Measurements from ENCODE around the gene NLRP1.
A peak's percentile ranks its signal among the peaks of the same experiment; 100 is the strongest.

The NLRP1 gene

GRCh38 chr17:5607946-5608345, 23.6 kb upstream of the NLRP1 start:
- FAIRE-seq (no peak), DNase-seq (ENCODE audit: insufficient read length, low spot score) (no peak)
- no peak for TF ChIP-seq CTCF (IDR thresholded peaks at IDR 0.05; ENCODE audit: insufficient read depth, missing control alignments)

GRCh38 chr17:5605452-5605851, 21.1 kb upstream of the NLRP1 start:
- FAIRE-seq, result no peak
- DNase-seq (ENCODE audit: insufficient read length, low spot score), result no peak
- TF ChIP-seq CTCF (IDR thresholded peaks at IDR 0.05; ENCODE audit: insufficient read depth, missing control alignments), result no peak

- no peak for TF ChIP-seq CTCF (IDR thresholded peaks at IDR 0.05; ENCODE audit: insufficient read depth, missing control alignments)
- DNase-seq (ENCODE audit: insufficient read length, low spot score) (no peak), FAIRE-seq (no peak)
These were observed 15.7 kb upstream of the NLRP1 start for GRCh38 chr17:5600041-5600440.

- FAIRE-seq (no peak), DNase-seq (ENCODE audit: insufficient read length, low spot score) (no peak)
- TF ChIP-seq CTCF (IDR thresholded peaks at IDR 0.05; ENCODE audit: insufficient read depth, missing control alignments), result no peak
These were observed 14.1 kb upstream of the NLRP1 start for GRCh38 chr17:5598457-5598856.

- DNase-seq (ENCODE audit: insufficient read length, low spot score), result no peak
- no peak for FAIRE-seq
These were observed 12.1 kb upstream of the NLRP1 start for GRCh38 chr17:5596421-5596820.

GRCh38 chr17:5595831-5596230, 11.5 kb upstream of the NLRP1 start:
- no peak for DNase-seq (ENCODE audit: insufficient read length, low spot score)
- FAIRE-seq, result no peak
- TF ChIP-seq CTCF (IDR thresholded peaks at IDR 0.05; ENCODE audit: insufficient read depth, missing control alignments), result no peak

More at GRCh38 chr17:5596421-5596820, 12.1 kb upstream of the NLRP1 start:
- TF ChIP-seq CTCF (IDR thresholded peaks at IDR 0.05; ENCODE audit: insufficient read depth, missing control alignments), result no peak

- DNase-seq (ENCODE audit: insufficient read length, low spot score) (peak; percentile 59), FAIRE-seq (peak; percentile 46)
- TF ChIP-seq CTCF (IDR thresholded peaks at IDR 0.05; ENCODE audit: insufficient read depth, missing control alignments), result peak; percentile 39
These were observed 8.1 kb upstream of the NLRP1 start for GRCh38 chr17:5592382-5592781.

Measured in D721Med (cell line).